ENCODE data around the gene LNX1.

DNA sequence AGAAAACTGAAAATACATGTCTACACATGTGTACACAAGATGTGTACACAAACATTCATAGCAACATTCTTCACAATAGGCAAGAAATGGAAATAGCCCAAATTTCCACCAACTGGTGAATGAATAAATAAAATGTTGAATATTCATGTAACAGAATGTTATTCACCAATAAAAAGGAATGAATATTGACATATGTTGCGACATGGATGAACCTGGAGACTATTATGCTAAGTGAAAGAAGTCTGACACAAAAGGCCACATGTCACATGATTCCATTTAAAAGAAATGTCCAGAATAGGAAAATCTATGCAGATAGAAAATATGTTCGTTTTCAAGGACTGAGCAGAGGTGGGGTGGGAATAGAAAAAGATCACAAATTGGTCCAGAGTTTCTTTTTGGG is 34.6 kb upstream of the LNX1 start:
- TF ChIP-seq, protein P1, sequence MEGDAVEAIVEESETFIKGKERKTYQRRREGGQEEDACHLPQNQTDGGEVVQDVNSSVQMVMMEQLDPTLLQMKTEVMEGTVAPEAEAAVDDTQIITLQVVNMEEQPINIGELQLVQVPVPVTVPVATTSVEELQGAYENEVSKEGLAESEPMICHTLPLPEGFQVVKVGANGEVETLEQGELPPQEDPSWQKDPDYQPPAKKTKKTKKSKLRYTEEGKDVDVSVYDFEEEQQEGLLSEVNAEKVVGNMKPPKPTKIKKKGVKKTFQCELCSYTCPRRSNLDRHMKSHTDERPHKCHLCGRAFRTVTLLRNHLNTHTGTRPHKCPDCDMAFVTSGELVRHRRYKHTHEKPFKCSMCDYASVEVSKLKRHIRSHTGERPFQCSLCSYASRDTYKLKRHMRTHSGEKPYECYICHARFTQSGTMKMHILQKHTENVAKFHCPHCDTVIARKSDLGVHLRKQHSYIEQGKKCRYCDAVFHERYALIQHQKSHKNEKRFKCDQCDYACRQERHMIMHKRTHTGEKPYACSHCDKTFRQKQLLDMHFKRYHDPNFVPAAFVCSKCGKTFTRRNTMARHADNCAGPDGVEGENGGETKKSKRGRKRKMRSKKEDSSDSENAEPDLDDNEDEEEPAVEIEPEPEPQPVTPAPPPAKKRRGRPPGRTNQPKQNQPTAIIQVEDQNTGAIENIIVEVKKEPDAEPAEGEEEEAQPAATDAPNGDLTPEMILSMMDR (IDR thresholded peaks at IDR 0.05; ENCODE audit: extremely low read depth in 1 of 2, insufficient read depth in 1 of 2, low read depth in 1 of 2, low read length in 2 of 2) = no peak
- no peak for TF ChIP-seq POLR2AphosphoS5 (IDR thresholded peaks at IDR 0.05; ENCODE audit: insufficient read depth, low read depth, low read length)
- no peak for TF ChIP-seq POLR2A (IDR thresholded peaks at IDR 0.05; ENCODE audit: low read depth, low read length)
- TF ChIP-seq JUN (IDR thresholded peaks at IDR 0.05; ENCODE audit: borderline replicate concordance, insufficient read depth, insufficient read length, low read depth) = no peak
- no peak for TF ChIP-seq EZH2 (IDR thresholded peaks at IDR 0.05; ENCODE audit: borderline replicate concordance, low read depth, low read length, severe bottlenecking)
- TF ChIP-seq FOS (IDR thresholded peaks at IDR 0.05; ENCODE audit: borderline replicate concordance, insufficient read depth, low read length) = no peak
- no peak for TF ChIP-seq MYC (IDR thresholded peaks at IDR 0.05; ENCODE audit: low read depth, low read length)
- TF ChIP-seq, protein P2, sequence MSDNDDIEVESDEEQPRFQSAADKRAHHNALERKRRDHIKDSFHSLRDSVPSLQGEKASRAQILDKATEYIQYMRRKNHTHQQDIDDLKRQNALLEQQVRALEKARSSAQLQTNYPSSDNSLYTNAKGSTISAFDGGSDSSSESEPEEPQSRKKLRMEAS (IDR thresholded peaks at IDR 0.05; ENCODE audit: insufficient read depth, insufficient read length) = no peak
- no peak for TF ChIP-seq GATA2 (IDR thresholded peaks at IDR 0.05; ENCODE audit: insufficient read depth, insufficient read length, low read depth, low read length)

Data from endothelial cell of umbilical vein (primary cell).